Measurements from ENCODE around the gene OR8G5. TPM values are rescaled to one million over a fixed set of nuclear protein-coding genes. Genes with fewer than 3 reads are reported as not detected.
"Not testable (repeated sequence)": the region's sequence is repeated elsewhere in the genome, so short reads cannot be mapped to it uniquely, and the experiment has no call there.

Gene OR8G5
- not detected for total RNA-seq

DNA sequence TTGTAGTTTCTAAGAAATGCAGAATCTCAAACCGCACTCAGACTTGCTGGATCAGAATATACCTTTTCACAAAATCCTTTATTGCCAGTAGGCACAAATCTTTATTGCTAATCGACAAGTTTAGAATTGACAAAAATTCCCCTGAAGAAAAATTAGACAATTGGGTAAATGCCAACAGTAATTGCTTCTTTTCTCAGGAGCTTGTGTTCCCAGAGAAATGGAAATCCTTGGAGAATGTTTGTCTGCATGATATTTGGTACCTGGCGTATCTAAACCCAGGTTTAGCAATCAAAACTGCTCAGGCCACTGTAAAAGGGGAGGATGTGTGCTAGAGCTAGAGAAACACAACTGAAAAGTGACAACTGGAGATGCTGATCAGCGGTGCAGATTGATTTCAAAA is at the start of gene OR8G5:
Gene OR8G5 (plus strand): TSS at position 301 of the 400 bp plus-strand sequence. CDS start 8,556 bp downstream, outside the sequence.
- DNase-seq (ENCODE audit: low spot score) (no peak), ATAC-seq (no peak)

GRCh38 chr11:124207102-124207792 is 48.9 kb upstream of the OR8G5 start:
- DNase-seq (ENCODE audit: low spot score): no peak
- no peak for ATAC-seq

GRCh38 chr11:124209824-124210357 is 46.3 kb upstream of the OR8G5 start:
- ATAC-seq (no peak), DNase-seq (ENCODE audit: low spot score) (no peak)

DNA sequence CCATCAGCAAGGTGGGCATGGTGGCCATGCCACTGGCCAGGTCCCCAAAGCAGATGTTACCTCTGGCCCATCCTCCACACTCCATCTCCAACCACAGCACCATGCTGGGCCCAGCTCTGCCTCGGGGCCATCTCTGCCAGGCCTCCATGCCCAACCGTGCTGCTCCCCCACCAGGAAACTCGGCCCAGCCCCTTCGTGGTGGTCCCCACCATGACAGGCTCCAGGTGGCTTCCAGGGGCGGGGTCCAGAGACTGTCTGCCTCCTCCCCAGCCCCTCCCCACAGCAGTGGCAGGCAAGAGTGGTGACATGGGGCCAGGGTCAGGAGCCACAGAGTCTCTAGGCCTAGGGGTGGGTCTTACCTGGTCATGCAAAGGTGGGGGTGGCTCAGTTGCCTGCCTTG is 45.8 kb upstream of the OR8G5 start:
- DNase-seq (ENCODE audit: low spot score) (no peak), ATAC-seq (no peak)

GRCh38 chr11:124211321-124211720 is 44.9 kb upstream of the OR8G5 start:
- no peak for ATAC-seq

DNA sequence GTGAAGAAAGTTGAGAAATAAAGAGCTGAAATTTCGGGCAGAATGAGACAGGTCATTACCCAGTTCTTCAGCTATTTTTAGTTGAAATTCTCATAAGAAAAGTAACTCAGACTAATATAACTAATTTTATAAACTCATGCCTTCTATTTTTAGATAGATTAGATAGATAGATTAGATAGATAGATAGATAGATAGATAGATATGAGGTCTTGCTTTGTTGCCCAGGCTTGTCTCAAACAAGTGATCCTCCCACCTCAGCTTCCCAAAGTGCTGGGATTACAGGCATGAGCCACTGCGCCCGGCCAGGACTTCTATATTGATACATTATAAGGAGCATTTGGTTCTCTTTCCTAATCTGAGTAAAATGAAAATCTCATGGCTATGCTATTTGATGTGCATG is 42.1 kb upstream of the OR8G5 start:
- no peak for DNase-seq (ENCODE audit: low spot score)
- no peak for ATAC-seq

More at GRCh38 chr11:124211321-124211720, 44.9 kb upstream of the OR8G5 start:
- DNase-seq (ENCODE audit: low spot score): no peak

DNA sequence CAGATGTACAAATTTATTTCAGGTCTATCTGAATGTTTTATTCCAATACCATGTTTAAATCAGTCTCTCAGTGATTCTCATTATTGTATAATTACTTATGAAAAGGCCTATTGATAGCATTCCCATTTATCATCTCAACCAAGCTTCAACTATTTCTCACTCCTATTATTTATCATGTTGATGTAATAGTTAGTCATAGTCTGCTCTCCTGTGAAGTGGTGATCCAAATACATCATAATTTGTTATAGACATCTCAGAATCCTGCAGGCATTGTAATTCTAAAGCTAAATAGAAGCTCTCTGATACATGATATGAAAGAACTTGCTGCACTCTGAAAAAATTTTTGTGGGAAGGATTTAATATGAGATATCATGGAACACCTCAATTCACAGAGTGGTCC is 37.0 kb upstream of the OR8G5 start:
- no peak for ATAC-seq
- no peak for DNase-seq (ENCODE audit: low spot score)

- ATAC-seq (no peak), DNase-seq (ENCODE audit: low spot score) (no peak)
These were observed 33.8 kb upstream of the OR8G5 start for GRCh38 chr11:124222407-124222806.

GRCh38 chr11:124224618-124225423 is 31.4 kb upstream of the OR8G5 start:
- ATAC-seq; DNase-seq (ENCODE audit: low spot score): not testable (repeated sequence)

DNA sequence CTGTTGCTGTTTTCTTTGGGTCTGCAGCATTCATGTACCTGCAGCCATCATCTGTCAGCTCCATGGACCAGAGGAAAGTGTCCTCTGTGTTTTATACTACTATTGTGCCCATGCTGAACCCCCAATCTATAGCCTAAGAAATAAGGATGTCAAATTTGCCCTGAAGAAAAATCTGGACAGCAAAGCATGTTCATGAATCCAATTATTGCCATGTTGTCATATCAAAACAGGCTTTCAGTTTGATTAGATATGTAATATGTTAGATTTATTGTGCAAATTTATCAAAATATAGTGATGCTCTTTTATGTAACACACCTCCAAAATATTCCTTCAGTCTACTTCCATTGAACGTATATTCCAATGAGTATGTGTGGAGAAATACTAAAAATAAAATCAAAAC is 30.7 kb upstream of the OR8G5 start:
- DNase-seq (ENCODE audit: low spot score): no peak
- ATAC-seq: no peak

GRCh38 chr11:124233376-124233775 is 22.8 kb upstream of the OR8G5 start:
- no peak for DNase-seq (ENCODE audit: low spot score)
- ATAC-seq: no peak

DNA sequence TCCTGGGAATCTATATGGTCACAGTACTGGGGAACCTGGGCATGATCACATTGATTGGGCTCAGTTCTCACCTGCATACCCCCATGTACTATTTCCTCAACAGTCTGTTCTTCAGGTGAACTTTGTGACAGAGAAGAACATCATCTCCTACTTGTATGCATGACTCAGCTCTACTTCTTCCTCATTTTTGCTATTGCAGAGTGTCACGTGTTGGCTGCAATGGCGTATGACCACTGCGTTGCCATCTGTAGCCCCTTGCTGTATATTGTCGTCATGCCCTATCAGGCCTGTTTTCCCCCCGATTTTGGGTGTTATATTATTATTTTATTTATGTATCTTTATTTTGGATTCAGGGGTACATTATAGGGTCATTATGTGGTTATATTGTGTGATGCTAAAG is 17.7 kb upstream of the OR8G5 start:
- no peak for DNase-seq (ENCODE audit: low spot score)

DNA sequence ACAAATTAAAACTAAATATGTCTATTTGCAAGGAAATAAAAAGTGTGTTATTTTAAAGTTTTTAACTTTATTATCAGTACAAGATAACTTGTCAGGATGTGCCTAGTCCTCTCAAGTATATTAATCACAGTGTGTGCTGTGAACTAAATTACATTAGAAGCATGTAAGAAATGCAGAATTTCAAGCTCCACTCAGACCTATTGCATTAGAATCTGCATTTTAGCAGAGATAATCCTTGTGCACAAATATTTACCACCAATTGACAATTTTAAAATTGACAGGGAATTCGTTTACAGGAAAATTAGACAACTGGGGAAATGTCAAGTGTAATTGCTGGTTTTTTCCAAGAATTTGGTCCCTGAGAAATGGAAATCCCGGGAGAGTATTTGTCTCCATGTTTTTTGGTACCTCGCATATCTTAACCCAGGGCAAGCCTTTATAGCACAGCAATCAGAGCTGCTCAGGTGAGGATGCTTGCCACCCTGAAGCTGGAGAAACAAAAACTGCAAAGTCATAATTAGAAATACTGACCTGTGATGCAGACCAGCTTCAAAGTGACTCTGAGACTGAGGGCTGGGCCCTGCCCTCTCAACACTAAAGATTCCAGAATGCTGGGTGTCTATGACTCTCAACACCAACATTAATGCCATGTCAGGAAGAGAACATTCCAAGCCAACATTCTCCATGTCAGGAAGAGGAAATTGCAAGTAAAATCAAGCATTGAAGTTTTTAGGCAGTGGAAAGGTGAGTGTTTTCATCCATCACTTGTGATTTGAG is 15.4 kb upstream of the OR8G5 start, which contains the start of gene OR8G1:
Gene OR8G1 (plus strand): TSS at position 475 of the 777 bp plus-strand sequence. CDS start 8,581 bp downstream, outside the sequence.
- ATAC-seq: no peak
- no peak for DNase-seq (ENCODE audit: low spot score)

More for the DNA sequence above, 17.7 kb upstream of the OR8G5 start:
- ATAC-seq: no peak

- not testable (repeated sequence) for DNase-seq (ENCODE audit: low spot score)
These were observed 6.3 kb upstream of the OR8G5 start for GRCh38 chr11:124249869-124250268.

GRCh38 chr11:124265041-124265440 is 8.9 kb downstream of the OR8G5 start:
- not testable (repeated sequence) for ATAC-seq; DNase-seq (ENCODE audit: low spot score)

More at GRCh38 chr11:124249869-124250268, 6.3 kb upstream of the OR8G5 start:
- not testable (repeated sequence) for ATAC-seq

- not testable (repeated sequence) for ATAC-seq; DNase-seq (ENCODE audit: low spot score)
These were observed 14.7 kb downstream of the OR8G5 start for GRCh38 chr11:124270886-124271285.

GRCh38 chr11:124274000-124274399 is 17.8 kb downstream of the OR8G5 start:
- ATAC-seq (no peak), DNase-seq (ENCODE audit: low spot score) (no peak)

- DNase-seq (ENCODE audit: low spot score) (no peak), ATAC-seq (no peak)
These were observed 19.9 kb downstream of the OR8G5 start for GRCh38 chr11:124276081-124276480.

- ATAC-seq: no peak
- DNase-seq (ENCODE audit: low spot score): no peak
These were observed 21.0 kb downstream of the OR8G5 start for GRCh38 chr11:124277207-124277606.

- ATAC-seq (no peak), DNase-seq (ENCODE audit: low spot score) (no peak)
These were observed 21.6 kb downstream of the OR8G5 start for GRCh38 chr11:124277804-124278203.

GRCh38 chr11:124278261-124278660 is 22.1 kb downstream of the OR8G5 start:
- DNase-seq (ENCODE audit: low spot score) (no peak), ATAC-seq (no peak)
